GM19238 (cell line): ENCODE results near the gene KIRREL1.

ENCODE experiments used
- DNase-seq: peaks from one replicate; pipeline ENCODE4 v3.0.0; 2011; ENCODE audit warnings: low spot score; ENCODE audit not compliant: insufficient read length

KIRREL1 gene

GRCh38 chr1:158007180-158007579, 13.7 kb downstream of the KIRREL1 start:
- DNase-seq = no peak

- DNase-seq = no peak
Measured at GRCh38 chr1:158007667-158008386, 14.4 kb downstream of the KIRREL1 start.

GRCh38 chr1:158008630-158009029, 15.2 kb downstream of the KIRREL1 start:
- no peak for DNase-seq

GRCh38 chr1:158011714-158012113, 18.3 kb downstream of the KIRREL1 start:
- no peak for DNase-seq

- no peak for DNase-seq
Measured at GRCh38 chr1:158013840-158014730, 20.6 kb downstream of the KIRREL1 start.

- no peak for DNase-seq
Measured at GRCh38 chr1:158014731-158015320, 21.4 kb downstream of the KIRREL1 start.

GRCh38 chr1:158016651-158017335, 23.3 kb downstream of the KIRREL1 start:
- DNase-seq = no peak

GRCh38 chr1:158017800-158018595, 24.6 kb downstream of the KIRREL1 start:
- DNase-seq = no peak

GRCh38 chr1:158019171-158019868, 25.9 kb downstream of the KIRREL1 start:
- DNase-seq = no peak

- DNase-seq = no peak
Measured at GRCh38 chr1:158020259-158020885, 26.9 kb downstream of the KIRREL1 start.

GRCh38 chr1:158020886-158021620, 27.6 kb downstream of the KIRREL1 start:
- no peak for DNase-seq

GRCh38 chr1:158021721-158022120, 28.3 kb downstream of the KIRREL1 start:
- no peak for DNase-seq

- DNase-seq = no peak
Measured at GRCh38 chr1:158022554-158023312, 29.3 kb downstream of the KIRREL1 start.

GRCh38 chr1:158024737-158025136, 31.3 kb downstream of the KIRREL1 start:
- no peak for DNase-seq

- DNase-seq = no peak
Measured at GRCh38 chr1:158025576-158026230, 32.3 kb downstream of the KIRREL1 start.

GRCh38 chr1:158026651-158027050, 33.2 kb downstream of the KIRREL1 start:
- DNase-seq = no peak

- DNase-seq = no peak
Measured at GRCh38 chr1:158027508-158027907, 34.1 kb downstream of the KIRREL1 start.

GRCh38 chr1:158028969-158029368, 35.5 kb downstream of the KIRREL1 start:
- DNase-seq = no peak
